Activated B cell treated with CpG ODN at 0.5 μM for 24 hours (primary cell): Measurements from ENCODE around the gene SLC24A4. TPM values are rescaled to one million over a fixed set of nuclear protein-coding genes. Genes with fewer than 3 reads are reported as not detected.
A peak's percentile ranks its signal among the peaks of the same experiment; 100 is the strongest.

ENCODE experiments used
- ATAC-seq: fragments of 200-7000 bp; cut with Tn5 transposase; one replicate; pipeline ENCODE4 v1.10.0; 2021; ENCODE audit warnings: low read depth, mild to moderate bottlenecking, moderate library complexity
- CTCF ChIA-PET: fragments of 350-600 bp; sonication (Branson Sonifier 250); formaldehyde crosslinking; loops from one replicate; lab custom pipeline; 2021; ENCODE audit warnings: antibody characterized with exemption; lab: Charles Lee
- POLR2A ChIA-PET: fragments of 350-600 bp; sonication (Branson Sonifier 250); formaldehyde crosslinking; loops from one replicate; lab custom pipeline; 2021; ENCODE audit warnings: antibody characterized with exemption; lab: Charles Lee
- DNase-seq: peaks from one replicate; pipeline ENCODE4 v3.0.0; 2022
- H3K27ac Mint-ChIP-seq: one replicate; pipeline ENCODE4 v1.8.0; 2020; ENCODE audit warnings: mixed read lengths
- H3K27me3 Mint-ChIP-seq: one replicate; pipeline ENCODE4 v1.8.0; 2021; ENCODE audit warnings: mixed read lengths
- H3K36me3 Mint-ChIP-seq: one replicate; pipeline ENCODE4 v1.8.0; 2021; ENCODE audit warnings: low read depth, mixed read lengths
- H3K4me1 Mint-ChIP-seq: one replicate; pipeline ENCODE4 v1.8.0; 2021; ENCODE audit warnings: mixed read lengths
- H3K4me3 Mint-ChIP-seq: one replicate; pipeline ENCODE4 v1.8.0; 2020; ENCODE audit warnings: mild to moderate bottlenecking, mixed read lengths
- H3K9me3 Mint-ChIP-seq: one replicate; pipeline ENCODE4 v1.8.0; 2020; ENCODE audit warnings: mixed read lengths
- intact Hi-C: fragments of 100-400 bp; cut with micrococcal nuclease; formaldehyde crosslinking; loops from one replicate; pipeline ENCODE4 v1.15.1; 2024
- total RNA-seq: library from RNA; stranded (reverse); gene quantifications from 2 replicates; pipeline ENCODE4 v1.2.3, GENCODE V29; 2022
- TF ChIP-seq, protein P1 (sequence below): fragments of 200-600 bp; IDR thresholded peaks from one replicate; pipeline ENCODE4 v1.8.0; 2022; ENCODE audit warnings: antibody characterized with exemption, mild to moderate bottlenecking

The SLC24A4 gene
- total RNA-seq, 1 donor from 2014 or later: 0.09 TPM

GRCh38 chr14:92412912-92413311, 89.9 kb downstream of the SLC24A4 start:
- Mint-ChIP-seq H3K36me3 (no peaks in the 10 kb centered on the region), H3K4me1 (peaks cover 9% of the 10 kb centered on the region), H3K27ac (no peak overlapping the region), H3K4me3 (no peak overlapping the region), H3K27me3 (peaks cover 16% of the 10 kb centered on the region), H3K9me3 (no peaks in the 10 kb centered on the region)
- TF ChIP-seq, protein P1, sequence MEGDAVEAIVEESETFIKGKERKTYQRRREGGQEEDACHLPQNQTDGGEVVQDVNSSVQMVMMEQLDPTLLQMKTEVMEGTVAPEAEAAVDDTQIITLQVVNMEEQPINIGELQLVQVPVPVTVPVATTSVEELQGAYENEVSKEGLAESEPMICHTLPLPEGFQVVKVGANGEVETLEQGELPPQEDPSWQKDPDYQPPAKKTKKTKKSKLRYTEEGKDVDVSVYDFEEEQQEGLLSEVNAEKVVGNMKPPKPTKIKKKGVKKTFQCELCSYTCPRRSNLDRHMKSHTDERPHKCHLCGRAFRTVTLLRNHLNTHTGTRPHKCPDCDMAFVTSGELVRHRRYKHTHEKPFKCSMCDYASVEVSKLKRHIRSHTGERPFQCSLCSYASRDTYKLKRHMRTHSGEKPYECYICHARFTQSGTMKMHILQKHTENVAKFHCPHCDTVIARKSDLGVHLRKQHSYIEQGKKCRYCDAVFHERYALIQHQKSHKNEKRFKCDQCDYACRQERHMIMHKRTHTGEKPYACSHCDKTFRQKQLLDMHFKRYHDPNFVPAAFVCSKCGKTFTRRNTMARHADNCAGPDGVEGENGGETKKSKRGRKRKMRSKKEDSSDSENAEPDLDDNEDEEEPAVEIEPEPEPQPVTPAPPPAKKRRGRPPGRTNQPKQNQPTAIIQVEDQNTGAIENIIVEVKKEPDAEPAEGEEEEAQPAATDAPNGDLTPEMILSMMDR: no peak
- POLR2A ChIA-PET: no interaction called here
- no peak for DNase-seq
- no peak for ATAC-seq
- CTCF ChIA-PET: no interaction called here
- intact Hi-C loops: no loop called here

DNA sequence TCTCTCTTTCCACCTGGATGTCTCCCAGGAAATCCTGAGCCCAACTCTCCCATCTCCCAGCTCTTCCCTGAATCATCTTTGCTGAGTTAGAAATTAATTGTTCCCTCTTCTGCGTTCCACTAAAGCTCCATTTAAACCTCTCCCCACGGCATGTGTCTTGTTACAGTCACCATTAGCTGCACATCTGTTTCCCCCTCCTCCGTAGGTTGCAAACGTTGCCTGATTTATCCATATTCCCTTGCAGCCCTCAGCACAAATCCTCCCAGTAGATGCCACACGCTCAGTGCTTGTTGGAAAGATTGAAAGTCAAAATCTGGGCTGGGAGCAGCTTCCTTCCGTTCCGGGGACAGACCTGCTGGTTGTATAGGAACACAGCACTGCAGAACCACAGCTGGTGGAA, 90.4 kb downstream of the SLC24A4 start:
- Mint-ChIP-seq H3K27ac (no peak overlapping the region), H3K27me3 (peaks cover 16% of the 10 kb centered on the region), H3K9me3 (no peaks in the 10 kb centered on the region), H3K4me3 (no peak overlapping the region), H3K4me1 (peaks cover 9% of the 10 kb centered on the region), H3K36me3 (no peaks in the 10 kb centered on the region)
- ATAC-seq (no peak), DNase-seq (no peak)
- intact Hi-C loops: no loop called here
- TF ChIP-seq, protein P1: no peak
- ChIA-PET POLR2A (no interaction called here), CTCF (no interaction called here)

DNA sequence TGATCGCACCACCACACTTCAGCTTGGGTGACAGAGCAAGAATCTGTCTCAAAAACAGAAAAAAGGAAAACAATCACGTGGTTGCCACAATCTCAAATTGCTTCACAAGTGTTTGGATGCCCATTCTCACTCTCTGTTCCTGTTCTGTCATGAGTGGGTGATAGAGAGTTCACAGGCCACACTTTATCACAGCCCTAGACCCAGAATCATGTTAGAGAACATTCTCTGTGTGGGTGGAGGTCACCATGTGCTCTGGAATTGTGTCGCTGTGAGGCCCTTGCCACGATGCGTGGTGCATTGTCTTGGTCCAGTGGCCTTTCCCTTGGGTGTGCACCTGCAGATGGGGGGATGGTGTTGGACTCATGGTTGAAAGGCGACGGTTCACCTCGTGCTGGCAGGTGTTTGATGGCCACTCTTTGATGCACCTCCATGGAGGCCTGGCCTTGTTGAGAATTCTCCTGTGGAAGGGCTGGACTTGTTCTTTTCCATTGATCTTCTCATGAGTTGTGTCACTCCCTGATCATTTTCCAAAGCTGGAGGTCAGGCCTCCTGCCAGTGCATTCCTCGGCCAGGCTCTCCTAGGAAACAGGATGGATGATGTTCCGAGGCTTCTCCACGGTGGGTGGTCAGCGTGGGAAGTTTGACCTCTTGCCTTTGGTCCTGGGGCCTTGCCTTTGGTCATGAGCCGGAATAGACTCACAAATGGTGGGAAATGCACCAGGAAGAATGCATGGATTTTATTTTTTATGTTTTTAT, 91.9 kb downstream of the SLC24A4 start:
- ChIA-PET CTCF (no interaction called here), POLR2A (no interaction called here)
- H3K27ac Mint-ChIP-seq: no peak overlapping the region
- peaks cover 9% of the 10 kb centered on the region for H3K4me1 Mint-ChIP-seq
- no peaks in the 10 kb centered on the region for H3K36me3 Mint-ChIP-seq
- ATAC-seq: peak; percentile 54
- TF ChIP-seq, protein P1: no peak
- no peak for DNase-seq
- peaks cover 16% of the 10 kb centered on the region for H3K27me3 Mint-ChIP-seq
- peaks cover 3% of the 10 kb centered on the region for H3K9me3 Mint-ChIP-seq
- no peak overlapping the region for H3K4me3 Mint-ChIP-seq
- intact Hi-C loops: no loop called here

GRCh38 chr14:92415969-92416368, 93.0 kb downstream of the SLC24A4 start:
- H3K27ac Mint-ChIP-seq: no peak overlapping the region
- H3K4me3 Mint-ChIP-seq: no peak overlapping the region
- no peak for ATAC-seq

DNA sequence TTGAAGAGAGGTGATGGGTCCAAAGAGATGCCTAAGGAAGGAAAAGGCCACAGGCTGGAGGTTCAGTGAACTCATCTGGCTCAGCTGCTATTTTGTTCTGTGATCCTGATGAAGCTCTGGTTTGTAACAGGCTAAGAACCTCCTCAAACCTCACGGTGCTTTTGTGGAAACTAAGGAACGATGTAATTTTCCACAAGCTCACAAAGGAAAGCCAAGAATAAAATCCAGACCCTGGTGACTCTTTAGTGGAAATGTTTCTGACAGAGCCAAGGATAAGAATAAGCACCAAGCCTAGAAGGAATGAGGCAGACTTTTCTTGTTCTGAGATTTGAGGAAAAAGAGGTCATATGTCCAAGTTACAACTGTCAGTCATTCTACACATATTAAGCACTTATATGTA, 93.6 kb downstream of the SLC24A4 start:
- ATAC-seq (no peak), DNase-seq (no peak)
- Mint-ChIP-seq H3K4me1 (peaks cover 9% of the 10 kb centered on the region), H3K27me3 (peaks cover 18% of the 10 kb centered on the region), H3K9me3 (peaks cover 3% of the 10 kb centered on the region), H3K27ac (no peak overlapping the region), H3K36me3 (no peaks in the 10 kb centered on the region), H3K4me3 (no peak overlapping the region)
- TF ChIP-seq, protein P1: no peak
- intact Hi-C loops: no loop called here
- ChIA-PET POLR2A (no interaction called here), CTCF (no interaction called here)

More at GRCh38 chr14:92415969-92416368, 93.0 kb downstream of the SLC24A4 start:
- TF ChIP-seq, protein P1: no peak
- Mint-ChIP-seq H3K36me3 (no peaks in the 10 kb centered on the region), H3K9me3 (peaks cover 3% of the 10 kb centered on the region), H3K4me1 (peaks cover 9% of the 10 kb centered on the region), H3K27me3 (peaks cover 17% of the 10 kb centered on the region)
- CTCF ChIA-PET: no interaction called here
- DNase-seq: no peak
- POLR2A ChIA-PET: interaction anchor here (0.6 kb wide), 1 partner anchor 274 kb away, joined by 6 read pairs; no protein-coding TSS in a partner anchor
- intact Hi-C loops: no loop called here
